Activated CD8-positive, alpha-beta memory T cell treated with anti-CD3 and anti-CD28 coated beads, Interleukin-2, amount 50 U/mL, for 48 hours (primary cell): ENCODE measurements around the gene LEFTY2.
A peak's percentile ranks its signal among the peaks of the same experiment; 100 is the strongest.
"Not testable (repeated sequence)": the region's sequence is repeated elsewhere in the genome, so short reads cannot be mapped to it uniquely, and the experiment has no call there.

Experiments
- DNase-seq: peaks from one replicate; pipeline ENCODE4 v3.0.0-alpha.2; 2020

The LEFTY2 gene

DNA sequence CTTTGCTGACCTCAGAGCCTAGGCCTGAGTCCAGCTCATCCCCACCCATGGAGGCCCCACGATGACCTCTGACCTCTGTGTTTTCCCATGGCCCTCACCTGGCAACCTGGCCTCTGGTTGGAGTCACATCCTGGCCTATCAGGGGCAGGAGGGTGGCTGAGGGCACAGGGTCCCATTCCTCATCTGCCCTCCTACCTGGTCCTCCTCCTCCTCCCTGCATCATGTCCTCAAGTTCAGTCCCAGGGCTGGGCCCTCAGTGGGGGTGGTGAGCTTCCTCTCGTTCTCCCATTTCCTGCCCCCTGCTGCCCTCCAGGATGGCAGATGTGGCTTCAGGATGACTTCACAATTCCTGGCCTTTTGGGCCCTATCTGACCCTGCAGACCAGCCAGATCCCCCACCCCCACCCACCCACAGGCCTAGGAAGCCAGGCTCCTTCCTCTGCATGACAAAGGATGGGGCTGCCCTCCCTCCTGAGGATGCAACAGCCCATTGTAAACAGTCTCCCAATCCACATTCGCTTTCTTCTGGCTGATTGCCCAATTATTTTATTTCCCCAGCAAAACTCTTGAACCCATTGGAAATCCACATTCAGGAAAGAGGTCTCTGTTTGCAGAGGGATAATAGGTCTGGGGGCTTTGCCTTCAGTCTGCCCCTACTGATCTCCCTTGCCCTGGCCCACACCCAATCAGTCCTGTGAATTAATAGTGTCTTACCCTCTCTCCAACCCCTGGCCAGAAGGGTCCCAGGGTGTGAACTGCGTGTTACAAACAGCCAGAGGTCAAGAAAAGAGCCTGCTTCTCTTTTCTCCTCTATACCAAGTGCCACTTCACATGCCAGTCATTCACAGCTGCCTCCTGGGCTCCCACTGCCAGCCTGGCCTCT lies 41.7 kb downstream of the LEFTY2 start:
- DNase-seq, result no peak

DNA sequence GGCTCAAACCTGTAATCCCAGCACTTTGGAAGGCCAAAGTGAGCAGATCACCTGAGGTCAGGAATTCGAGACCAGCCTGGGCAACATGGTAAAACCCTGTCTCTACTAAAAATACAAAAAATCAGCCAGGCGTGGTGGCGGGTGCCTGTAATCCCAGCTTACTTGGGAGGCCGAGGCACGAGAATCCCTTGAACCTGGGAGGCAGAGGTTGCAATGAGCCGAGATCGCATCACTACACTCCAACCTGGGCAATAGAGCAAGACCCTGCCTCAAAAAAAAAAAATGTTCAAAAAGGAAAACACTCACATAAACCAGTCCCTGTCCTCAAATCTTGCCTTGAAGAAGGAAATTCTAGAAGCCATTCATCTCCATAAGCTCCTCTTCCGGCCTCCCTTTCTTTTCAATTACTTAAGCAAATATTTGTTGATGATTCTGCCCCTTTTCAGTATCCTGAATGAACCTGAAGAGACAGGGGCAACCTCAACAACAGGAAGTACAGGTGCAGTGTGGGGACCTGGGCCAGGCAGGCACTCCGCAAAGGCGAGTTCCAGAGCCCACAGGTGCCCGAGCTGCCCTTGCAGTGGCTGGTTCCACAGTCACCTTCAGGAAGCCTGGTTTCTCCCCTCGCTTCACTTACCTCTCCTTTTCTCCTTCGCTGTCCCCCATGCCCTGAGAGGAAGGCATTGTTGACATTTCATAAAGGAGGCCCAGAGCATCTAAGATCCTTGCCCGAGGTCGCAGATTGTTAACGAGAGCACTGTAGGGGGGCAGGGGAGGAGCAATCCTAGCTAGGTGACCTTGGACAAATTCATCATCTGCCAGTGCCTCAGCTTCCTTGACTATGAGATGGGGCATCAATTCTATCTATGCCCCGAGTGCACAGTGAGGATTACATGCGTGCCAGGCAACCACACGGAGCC lies 43.2 kb downstream of the LEFTY2 start:
- DNase-seq, result no peak

DNA sequence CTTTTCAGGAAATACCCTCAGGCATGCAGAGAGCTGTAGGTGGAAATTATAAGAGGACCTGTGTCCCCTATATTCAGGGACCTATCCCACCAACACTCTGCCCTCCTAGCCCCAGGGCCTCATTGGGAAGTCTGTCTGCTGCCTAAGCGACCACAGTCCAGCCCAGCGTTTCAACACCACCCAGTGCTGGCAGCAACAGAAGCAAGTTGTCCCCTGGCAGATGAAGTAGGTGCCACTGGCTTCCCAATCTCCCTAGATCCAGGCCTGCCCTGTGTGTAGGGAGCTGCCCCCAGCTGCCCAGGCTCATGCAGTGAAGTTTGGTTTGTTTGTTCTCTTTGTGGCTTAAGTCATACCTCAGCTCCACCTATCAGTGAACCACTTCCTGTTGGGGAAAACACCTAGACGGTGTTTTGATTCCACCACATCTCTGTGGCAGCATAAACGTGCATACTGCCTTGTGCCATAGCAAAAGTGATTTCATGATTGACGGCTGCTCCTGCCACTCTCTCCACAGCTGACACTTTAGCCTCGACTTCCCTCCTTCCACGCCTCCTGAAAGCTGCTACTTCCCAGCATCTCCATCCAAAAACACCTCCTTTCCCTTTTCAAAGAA lies 44.0 kb downstream of the LEFTY2 start:
- DNase-seq, result peak; percentile 66

DNA sequence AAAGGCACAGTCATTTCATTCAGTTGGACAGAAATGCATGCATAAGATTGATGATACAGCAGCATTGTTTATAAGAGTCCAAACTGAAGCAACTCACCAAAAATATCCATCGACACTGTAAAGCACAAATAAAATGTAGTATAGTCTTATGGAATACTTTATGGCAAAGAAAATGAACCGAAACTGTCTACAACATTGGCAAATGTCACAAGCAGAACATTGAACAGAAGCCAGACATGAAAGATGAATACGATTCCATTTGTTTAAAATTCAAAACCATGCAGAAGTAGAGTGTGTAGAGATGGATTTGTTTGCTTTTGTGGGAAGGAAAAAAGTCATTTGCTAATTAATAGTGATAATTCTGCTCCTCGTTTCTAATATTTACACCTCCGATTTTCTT lies 44.5 kb downstream of the LEFTY2 start:
- DNase-seq, result no peak

DNA sequence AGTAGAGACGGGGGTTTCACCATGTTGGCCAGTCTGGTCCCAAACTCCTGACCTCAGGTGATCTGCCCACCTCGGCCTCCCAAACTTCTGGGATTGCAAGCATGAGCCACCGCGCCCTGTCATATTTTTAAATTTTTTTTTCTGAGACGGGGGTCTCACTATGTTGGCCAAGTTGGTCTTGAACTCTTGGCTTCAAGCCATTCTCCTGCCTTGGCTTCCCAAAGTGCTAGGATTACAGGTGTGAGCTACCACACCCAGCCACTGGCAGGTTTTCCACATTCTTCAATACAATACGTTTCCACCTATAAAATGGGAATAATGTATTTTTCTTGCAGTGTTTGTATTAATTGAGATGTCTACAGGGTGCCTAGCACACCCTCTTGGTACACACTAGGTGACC lies 48.7 kb downstream of the LEFTY2 start:
- DNase-seq, result no peak

DNA sequence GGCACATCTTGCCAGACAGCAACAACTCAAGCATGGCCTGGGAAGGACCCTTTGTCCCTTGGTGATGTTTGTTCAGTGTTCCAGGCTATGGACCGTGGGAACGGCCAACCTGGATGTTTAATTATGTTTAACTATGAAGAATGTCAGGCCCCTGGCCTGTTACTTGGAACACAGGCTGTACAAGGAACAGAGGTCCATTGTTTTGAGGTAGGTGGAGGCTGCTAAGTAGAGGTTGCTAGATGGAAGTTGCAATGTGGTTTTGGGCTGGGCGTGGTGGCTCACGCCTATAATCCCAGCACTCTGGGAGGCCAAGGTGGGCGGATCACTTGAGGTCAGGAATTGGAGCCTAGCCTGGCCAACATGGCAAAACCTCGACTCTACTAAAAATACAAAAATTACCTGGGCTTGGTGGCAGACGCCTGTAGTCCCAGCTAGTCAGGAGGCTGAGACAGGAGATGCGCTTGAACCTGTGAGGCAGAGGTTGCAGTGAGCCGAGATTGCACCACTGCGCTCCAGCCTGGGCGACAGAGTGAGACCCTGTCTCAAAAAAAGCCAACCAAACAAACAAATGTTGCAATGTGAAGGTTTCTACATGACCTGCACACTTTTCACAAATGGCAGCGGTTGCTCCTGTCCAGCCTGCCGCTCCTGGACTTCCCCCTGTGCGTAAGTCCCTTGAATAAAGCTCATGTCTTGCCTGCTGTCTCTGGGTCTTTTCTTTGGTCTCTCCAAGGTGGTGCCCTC lies 49.6 kb downstream of the LEFTY2 start:
- DNase-seq, result no peak

DNA sequence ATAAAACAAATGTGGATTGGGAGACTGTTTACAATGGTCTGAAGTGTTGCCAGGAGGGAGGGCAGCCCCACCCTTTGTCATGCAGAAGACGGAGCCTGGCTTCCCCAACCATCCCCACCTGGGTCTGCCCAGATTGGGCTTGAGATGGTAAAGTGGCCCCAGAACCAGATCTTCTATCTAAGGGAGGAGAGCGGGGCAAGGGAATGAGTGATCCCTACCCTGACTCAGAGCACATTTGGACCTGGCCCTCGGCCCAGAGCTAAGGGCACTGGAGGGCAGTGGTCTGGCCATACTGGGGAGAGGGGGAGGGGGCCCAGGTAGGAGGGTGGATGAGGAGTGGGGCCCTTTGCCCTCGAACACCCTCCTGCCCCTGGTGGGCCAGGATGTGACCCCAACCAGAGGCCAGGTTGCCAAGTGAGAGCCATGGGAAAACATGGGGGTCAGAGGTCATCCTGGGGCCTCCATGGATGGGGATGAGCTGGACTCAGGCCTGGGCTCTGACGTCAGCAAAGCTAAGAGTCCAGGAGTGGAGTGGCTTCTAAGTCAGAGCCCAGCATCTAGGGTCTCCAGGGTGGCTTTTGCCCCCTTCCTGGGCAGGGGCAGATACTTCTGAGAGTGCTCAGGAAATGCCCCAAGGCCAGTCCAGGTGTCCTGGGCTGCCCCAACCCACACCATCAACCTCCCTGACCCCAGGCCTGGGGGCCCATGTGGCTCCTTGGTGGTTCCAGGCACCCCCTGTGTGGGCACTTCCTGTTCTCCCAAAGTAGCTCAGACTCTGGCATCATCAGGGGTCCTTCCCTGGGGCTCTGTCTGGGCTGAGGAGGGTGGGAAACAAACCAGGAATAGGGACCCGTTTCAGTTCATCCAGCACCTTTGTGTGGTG lies 50.4 kb downstream of the LEFTY2 start:
- DNase-seq, result no peak

DNA sequence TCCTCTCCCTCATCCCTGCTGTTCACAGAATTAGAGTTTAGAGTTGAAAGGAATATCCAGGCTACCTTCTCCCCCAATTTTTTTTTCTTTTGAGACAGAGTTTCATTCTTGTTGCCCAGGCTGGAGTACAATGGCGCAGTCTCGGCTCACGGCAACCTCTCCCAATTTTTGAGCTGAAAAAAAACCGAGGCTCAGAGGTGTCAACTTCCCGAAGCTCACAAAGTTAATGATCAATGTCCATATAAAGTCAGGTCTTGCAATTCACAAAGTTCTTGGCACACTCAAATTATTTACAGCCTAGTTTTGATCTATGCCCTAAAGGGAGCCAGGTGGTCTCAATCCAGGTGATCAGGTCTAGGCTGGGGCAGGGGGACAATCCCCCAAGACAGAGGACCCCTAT lies 51.3 kb downstream of the LEFTY2 start:
- DNase-seq, result no peak

DNA sequence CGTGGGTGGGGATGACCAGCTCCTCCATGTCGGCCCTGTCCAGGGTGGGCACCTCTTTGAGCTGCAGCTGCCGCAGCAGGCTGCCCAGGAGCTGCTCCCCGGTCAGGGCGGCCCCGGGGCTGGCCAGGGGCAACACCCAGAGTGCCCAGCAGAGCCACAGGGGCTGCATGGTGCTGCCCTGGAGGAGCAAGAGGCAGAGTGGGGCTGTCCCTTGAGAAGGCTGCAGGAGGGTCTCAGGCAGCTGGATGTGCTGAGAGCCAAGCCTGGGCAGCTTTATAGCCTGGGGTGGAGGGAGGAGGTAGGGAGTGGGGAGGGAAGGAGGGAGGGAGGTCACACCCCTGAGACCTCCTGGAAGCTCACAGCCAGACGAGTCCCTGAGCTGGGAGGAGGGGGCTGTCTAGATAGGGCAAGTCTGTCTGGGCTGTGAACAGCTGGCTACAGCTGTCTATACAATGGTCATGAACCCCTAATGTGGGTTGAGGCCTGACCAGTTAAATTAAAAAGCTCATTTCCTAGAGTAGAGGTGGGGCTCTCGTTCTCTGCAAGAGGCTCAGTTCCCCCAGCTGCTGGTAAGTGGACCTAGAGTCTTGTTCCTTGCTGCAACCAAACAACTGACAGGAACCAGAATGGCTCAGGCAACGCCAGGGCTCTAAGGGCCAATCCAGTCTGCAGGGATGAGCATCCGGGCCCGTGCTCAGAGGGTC lies 52.0 kb downstream of the LEFTY2 start, which contains the start of gene LEFTY1:
TSS of gene LEFTY1 (minus strand) at position 249 of the 704 bp plus-strand sequence. CDS start at position 169, 80 bp downstream.
- DNase-seq, result no peak

DNA sequence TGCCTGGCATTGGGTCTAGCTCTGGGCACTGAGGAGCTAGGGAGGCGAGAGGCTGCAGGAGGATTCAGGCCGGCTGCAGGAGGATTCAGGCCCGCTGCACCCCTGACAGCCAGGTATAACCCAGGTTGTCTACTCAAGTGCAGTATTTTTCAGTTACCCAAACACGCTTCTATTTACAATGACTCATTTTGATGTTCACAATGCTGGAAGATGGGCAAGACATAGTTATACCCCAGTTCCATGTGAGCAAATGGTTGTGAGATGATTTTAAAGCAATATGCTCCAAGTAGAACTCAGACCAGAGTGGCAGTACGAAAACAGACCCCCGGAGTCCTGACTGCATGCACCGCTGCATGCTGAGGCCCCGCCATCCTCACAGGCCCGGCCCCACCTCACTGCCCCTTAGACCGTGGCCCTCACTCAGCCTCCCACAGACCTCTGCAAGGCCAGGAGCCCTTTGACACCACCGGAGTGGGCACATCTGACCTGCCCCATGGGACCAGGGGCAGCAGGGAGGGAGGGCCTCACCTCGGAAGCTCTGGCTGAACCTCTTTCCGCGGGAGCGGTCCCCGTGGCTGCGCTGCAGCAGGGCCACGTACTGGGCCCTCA lies 52.6 kb downstream of the LEFTY2 start:
- DNase-seq, result no peak

DNA sequence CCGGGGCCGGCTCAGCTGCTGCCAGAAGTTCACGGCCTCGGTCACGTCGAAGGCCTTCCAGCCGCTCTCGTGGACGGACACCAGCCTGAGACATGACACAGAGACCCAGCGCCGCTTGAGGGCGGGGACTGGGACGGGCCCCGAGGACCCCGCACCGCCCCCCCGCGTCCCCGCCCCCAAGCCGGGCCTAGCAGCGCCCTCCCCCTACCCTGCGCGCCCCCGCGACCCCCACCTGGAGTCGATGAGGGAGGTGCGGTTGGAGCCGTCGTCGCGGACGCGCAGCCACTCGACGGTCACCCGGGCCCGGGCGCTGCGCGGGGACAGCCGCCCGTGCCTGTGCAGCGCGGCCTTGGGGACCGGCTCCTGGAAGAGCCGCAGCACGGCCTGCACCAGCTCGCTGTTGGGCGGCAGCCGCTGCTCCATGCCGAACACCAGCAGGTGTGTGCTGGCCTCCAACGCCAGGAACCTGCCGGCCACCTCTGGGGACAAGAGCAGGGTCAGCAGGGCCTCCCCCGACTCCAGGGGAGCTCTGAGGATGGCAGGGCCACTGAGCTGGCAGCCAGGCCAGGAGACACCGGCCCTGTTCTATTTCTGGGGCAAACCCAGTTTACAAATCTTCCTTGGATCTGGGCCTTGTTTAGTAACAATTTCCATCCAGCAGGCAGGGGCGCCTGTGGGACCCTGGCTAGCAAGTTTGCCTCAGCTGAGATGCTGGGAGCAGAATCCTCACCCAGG lies 53.3 kb downstream of the LEFTY2 start:
- DNase-seq, result not testable (repeated sequence)

DNA sequence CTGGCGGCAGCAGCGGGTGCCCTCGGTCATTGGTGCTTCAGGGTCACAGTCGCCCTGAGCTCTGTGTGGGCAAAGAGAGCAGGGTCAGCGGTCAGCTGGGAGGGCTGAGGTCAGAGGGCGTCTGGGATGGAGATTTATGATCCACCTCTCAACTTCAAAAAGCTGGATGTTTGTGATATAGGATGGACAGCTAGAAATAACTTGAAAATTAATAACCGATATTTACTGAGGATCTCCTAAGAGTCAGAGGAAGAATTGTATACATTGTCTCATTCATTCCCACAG lies 54.0 kb downstream of the LEFTY2 start:
- no peak for DNase-seq
